Thoracic aorta (tissue), 2 donors: ENCODE results near the gene CAMKK2. TPM values are rescaled to one million over a fixed set of nuclear protein-coding genes. Genes with fewer than 3 reads are reported as not detected.
"Not testable (repeated sequence)": the region's sequence is repeated elsewhere in the genome, so short reads cannot be mapped to it uniquely, and the experiment has no call there.

ENCODE experiments used
- ATAC-seq: fragments of 150-250 bp; one replicate; pipeline ENCODE4 v1.8.0; 2017; ENCODE audit warnings: low read depth; ENCODE audit not compliant: insufficient number of reproducible peaks, low FRiP score
- DNase-seq: peaks from one replicate; pipeline ENCODE4 v3.0.0-alpha.2; 2020; ENCODE audit warnings: low spot score
- H3K27ac ChIP-seq, 2 donors: fragments of 200-600 bp; sonication (generic); 1 replicate in 1 of 2; 2 replicates in 1 of 2; pipeline ENCODE4 v1.5.1; 2016; ENCODE audit warnings: mild to moderate bottlenecking in 2 of 2, moderate library complexity in 2 of 2
- H3K27me3 ChIP-seq: fragments of 200-600 bp; sonication (generic); replicated peaks from 2 replicates; pipeline ENCODE4 v1.6.0; 2016; ENCODE audit warnings: mild to moderate bottlenecking; ENCODE audit not compliant: insufficient read depth
- H3K36me3 ChIP-seq: fragments of 200-600 bp; sonication (generic); one replicate; pipeline ENCODE4 v1.5.1; 2016
- H3K4me1 ChIP-seq, 2 donors: fragments of 200-600 bp; sonication (generic); 1 replicate in 1 of 2; 2 replicates in 1 of 2; pipeline versions ENCODE4 v1.5.1 to v1.6.0; 2016; ENCODE audit warnings: low read depth in 2 of 2, mild to moderate bottlenecking in 1 of 2; ENCODE audit not compliant: control insufficient read depth in 1 of 2
- H3K4me3 ChIP-seq: fragments of 200-600 bp; sonication (generic); 2 replicates; pipeline ENCODE4 v1.5.1; 2016; ENCODE audit warnings: mild to moderate bottlenecking
- H3K9me3 ChIP-seq: fragments of 200-600 bp; sonication (generic); 2 replicates; pipeline ENCODE4 v1.5.1; 2016
- CTCF ChIP-seq: fragments of 200-600 bp; sonication (generic); IDR thresholded peaks from one replicate; pipeline ENCODE4 v1.5.1; 2019; ENCODE audit warnings: antibody characterized with exemption
- total RNA-seq, 2 donors: library from RNA; depleted of rRNA; stranded (reverse); fragments of >200 nt; gene quantifications; one replicate each; pipeline versions ENCODE4 v1.1.0 to v1.2.3, GENCODE V29; 2016

Gene CAMKK2
- total RNA-seq, 2 donors from 2014 or later: 41.8 to 49.9 TPM

- Histone ChIP-seq H3K36me3 (no peaks in the 10 kb centered on the region), H3K4me1 (peaks cover 14 to 22% of the 10 kb centered on the region in 2 donors), H3K9me3 (no peaks in the 10 kb centered on the region), H3K27ac (no peak overlapping the region), H3K27me3 (no peaks in the 10 kb centered on the region), H3K4me3 (no peak overlapping the region)
- DNase-seq: no peak
- no peak for TF ChIP-seq CTCF
- no peak for ATAC-seq
Measured at GRCh38 chr12:121299662-121300061, 3.2 kb upstream of the CAMKK2 start.

- not testable (repeated sequence) for ATAC-seq, H3K4me3 ChIP-seq, H3K36me3 ChIP-seq, H3K27me3 ChIP-seq, H3K27ac ChIP-seq, DNase-seq, H3K9me3 ChIP-seq
- H3K4me1 ChIP-seq: peaks cover 17 to 26% of the 10 kb centered on the region in 2 donors
Measured at GRCh38 chr12:121298411-121298810, 1.9 kb upstream of the CAMKK2 start.

GRCh38 chr12:121297435-121297991 is 1.0 kb upstream of the CAMKK2 start:
- Histone ChIP-seq H3K9me3 (no peaks in the 10 kb centered on the region), H3K27me3 (no peaks in the 10 kb centered on the region), H3K27ac (peak overlapping the region; percentile 28 to 69), H3K4me1 (peaks cover 17 to 26% of the 10 kb centered on the region in 2 donors), H3K4me3 (peak overlapping the region; percentile 82), H3K36me3 (no peaks in the 10 kb centered on the region)
- TF ChIP-seq CTCF: no peak
- ATAC-seq (no peak), DNase-seq (no peak)

- DNase-seq: no peak
- H3K27me3 ChIP-seq: no peaks in the 10 kb centered on the region
- H3K4me1 ChIP-seq: peaks cover 17 to 26% of the 10 kb centered on the region in 2 donors
- no peak for TF ChIP-seq CTCF
- no peaks in the 10 kb centered on the region for H3K36me3 ChIP-seq
- H3K4me3 ChIP-seq: peak overlapping the region; percentile 82
- peak overlapping the region; percentile 52 to 53 for H3K27ac ChIP-seq
- peak; percentile 32 for ATAC-seq
- no peaks in the 10 kb centered on the region for H3K9me3 ChIP-seq
Measured at GRCh38 chr12:121295746-121296617, 527 bp downstream of the CAMKK2 start.

- Histone ChIP-seq H3K4me1 (peaks cover 17 to 27% of the 10 kb centered on the region in 2 donors), H3K4me3 (peak overlapping the region; percentile 82), H3K36me3 (no peaks in the 10 kb centered on the region), H3K9me3 (no peaks in the 10 kb centered on the region), H3K27ac (no peak overlapping the region), H3K27me3 (no peaks in the 10 kb centered on the region)
- TF ChIP-seq CTCF: no peak
- DNase-seq: no peak
- no peak for ATAC-seq
Measured at GRCh38 chr12:121295116-121295745, 1.3 kb downstream of the CAMKK2 start.
